NCI-H1417 (cell line): ENCODE data around the gene IMMT.
"Not testable (repeated sequence)": the region's sequence is repeated elsewhere in the genome, so short reads cannot be mapped to it uniquely, and the experiment has no call there.

Source experiments
- DNase-seq, 3 experiments: peaks; one replicate each; lab custom pipeline; 2025; lab: John Stamatoyannopoulos, UW

Gene IMMT

GRCh38 chr2:86226070-86226469 lies 30.8 kb upstream of the IMMT start:
- no peak for DNase-seq

DNA sequence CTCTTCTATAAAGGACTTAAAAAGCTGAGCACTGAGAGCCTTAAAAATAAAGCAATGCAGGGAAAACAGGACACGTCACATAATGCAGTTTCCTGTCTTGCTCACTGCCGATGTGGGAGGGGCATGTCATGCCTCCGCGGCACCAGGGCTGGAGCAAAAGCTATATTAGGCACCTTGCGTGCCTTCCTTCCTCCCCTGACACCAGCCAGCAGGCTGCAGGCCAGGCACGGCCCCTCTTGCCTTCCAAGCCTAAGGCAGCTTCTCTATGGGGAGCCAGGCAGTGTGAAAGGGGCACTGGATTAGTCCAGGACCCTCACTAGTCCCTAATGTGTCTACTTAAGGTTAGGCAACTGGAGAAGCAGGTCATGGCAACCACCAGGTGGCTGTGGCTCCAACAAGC lies 30.3 kb upstream of the IMMT start:
- no peak for DNase-seq

- no peak for DNase-seq
Measured at GRCh38 chr2:86224645-86225355, 29.5 kb upstream of the IMMT start.

GRCh38 chr2:86223927-86224560 lies 28.8 kb upstream of the IMMT start:
- DNase-seq: no peak

DNA sequence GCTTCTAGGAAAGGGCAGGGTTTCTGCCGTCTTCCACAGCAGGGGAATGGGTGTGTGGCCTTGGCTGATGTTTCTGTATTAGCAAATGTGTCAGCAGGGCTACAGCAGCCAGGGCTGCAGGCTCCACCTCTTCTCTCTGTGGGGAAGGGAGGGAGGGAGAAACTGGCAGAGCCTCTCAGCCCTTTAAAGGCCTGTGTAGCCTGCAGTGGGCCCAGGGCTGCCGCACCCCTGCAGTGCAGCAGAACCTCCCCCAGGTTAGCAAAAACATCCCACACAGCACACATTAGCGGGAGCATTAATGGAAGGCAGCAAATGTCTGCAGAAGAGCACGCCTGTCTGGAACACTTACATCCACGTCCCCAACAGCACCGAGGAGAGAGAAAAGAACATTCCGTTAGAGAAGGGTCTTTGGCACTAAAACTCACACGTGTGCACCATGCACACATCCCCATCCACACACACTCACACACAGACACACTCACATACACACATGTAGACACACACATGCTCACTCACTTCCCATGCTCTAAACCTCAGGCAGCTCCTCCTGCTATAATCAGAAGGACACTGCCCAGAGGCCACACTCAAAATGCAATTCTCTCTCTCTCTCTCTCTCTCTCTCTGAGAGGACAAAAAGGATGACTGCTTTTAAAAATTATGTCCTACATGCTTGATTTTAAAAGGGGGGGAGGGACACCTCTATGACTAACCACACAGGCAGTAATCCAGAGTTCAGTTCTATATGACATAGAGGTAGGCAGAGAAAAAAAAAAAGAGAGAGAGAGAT lies 28.1 kb upstream of the IMMT start:
- DNase-seq: no peak

DNA sequence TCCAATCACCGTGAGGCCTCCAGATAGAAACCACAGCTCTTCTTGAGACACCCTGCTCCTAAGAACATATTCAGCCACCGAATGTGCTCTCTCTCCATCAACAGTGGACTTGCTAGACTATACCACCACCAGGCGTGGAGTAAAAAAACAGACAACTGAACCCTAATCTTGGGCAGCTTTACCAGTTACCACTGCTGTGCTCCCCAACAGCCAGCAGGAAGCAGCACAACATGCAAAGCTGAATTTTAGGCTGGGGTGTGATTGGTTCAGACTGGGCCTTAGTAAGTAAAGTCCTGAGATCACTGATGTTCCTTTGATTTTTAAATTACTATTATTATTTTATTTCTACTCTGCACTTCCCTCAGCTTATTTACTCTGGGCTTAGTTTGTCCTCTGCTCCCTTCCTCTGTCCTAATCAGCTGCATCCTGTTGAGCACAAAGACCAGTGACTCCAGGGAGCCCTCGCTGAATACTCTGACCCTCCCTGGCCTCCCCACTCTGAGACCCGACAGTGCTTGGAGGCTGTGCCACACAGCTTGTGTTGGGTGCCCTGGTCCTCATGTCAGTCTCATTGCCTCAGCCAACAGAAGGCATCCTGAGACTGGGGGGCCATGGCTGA lies 25.9 kb upstream of the IMMT start:
- peak; percentile 17 to 53 (median 40) for DNase-seq

GRCh38 chr2:86219896-86220295 lies 24.6 kb upstream of the IMMT start:
- DNase-seq: no peak

DNA sequence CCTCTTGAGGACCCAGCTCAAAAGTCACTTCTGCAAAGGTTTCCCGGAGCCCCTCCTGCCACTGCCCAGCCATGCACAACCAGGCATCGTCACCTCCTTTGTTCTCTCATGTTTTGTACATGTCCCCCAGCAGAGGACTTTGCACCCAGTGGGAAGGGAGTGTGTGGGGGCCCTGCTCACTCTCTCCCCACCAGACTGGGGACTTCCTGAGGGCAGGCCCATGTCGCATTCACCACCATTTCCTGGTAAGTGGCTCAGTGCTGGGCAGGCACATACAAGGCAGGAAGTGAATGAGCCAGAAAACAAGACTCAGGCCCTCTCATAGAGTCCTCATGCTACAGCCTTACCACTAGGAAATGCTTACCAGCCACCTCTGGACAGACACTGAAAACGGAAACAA lies 22.9 kb upstream of the IMMT start:
- DNase-seq: no peak

GRCh38 chr2:86216575-86217555 lies 21.6 kb upstream of the IMMT start:
- DNase-seq: peak in 1 of 3 experiments; percentile 37

DNA sequence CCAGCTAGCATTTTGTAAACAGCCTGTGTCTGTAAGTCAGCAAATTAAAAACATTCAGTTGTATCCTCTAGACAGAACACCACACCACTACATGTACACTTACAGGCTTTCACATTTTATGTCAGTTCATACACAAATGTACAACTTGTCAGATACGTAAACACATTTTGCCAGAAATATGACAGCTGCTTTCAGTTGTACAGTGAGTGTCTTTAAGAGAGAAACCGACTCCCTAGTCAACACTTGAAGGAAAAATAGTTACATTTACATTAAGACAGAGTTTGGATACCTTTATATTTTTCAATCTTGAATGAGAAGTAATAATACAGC lies 19.2 kb upstream of the IMMT start:
- DNase-seq: no peak

GRCh38 chr2:86213699-86214502 lies 18.6 kb upstream of the IMMT start:
- no peak for DNase-seq

DNA sequence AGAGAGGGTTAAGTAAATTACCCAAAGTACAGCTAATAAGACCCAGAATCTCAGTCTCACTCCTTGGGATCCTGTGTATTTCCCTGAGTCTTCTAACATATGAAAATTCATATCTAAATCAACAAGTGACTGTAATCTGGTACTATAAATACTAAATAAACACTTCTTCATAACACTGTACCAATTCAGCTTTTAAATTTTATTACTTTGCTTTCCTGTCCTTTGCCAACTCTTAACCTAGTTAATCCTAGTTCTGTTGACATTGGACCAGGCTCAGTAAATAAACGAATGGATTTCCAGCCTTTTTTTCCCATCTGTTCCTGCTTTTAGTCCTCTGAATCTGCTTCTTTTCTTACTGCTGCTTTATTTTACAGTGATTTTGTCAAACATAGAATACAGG lies 17.8 kb upstream of the IMMT start:
- no peak for DNase-seq

DNA sequence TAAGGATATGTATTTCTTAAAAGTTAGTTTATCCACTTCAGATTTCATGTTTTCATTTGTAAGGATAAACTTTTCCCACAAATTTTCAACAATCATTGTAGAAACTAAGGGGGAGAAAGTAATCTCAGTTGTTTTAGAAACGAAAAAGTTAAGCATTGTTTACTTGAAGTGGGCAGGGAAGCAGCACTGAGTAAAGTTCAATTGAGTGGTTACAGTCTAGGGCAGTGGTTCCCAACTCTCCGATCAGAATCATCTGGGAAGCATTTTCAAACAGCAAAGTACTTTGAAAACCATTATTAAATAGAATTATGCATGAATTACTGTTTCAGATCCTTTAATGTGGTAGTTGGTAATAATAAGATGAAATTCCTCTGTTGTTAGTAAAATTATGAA lies 16.5 kb upstream of the IMMT start:
- DNase-seq: no peak

GRCh38 chr2:86211033-86211795 lies 16.0 kb upstream of the IMMT start:
- no peak for DNase-seq

- no peak for DNase-seq
Measured at GRCh38 chr2:86204458-86204857, 9.2 kb upstream of the IMMT start.

DNA sequence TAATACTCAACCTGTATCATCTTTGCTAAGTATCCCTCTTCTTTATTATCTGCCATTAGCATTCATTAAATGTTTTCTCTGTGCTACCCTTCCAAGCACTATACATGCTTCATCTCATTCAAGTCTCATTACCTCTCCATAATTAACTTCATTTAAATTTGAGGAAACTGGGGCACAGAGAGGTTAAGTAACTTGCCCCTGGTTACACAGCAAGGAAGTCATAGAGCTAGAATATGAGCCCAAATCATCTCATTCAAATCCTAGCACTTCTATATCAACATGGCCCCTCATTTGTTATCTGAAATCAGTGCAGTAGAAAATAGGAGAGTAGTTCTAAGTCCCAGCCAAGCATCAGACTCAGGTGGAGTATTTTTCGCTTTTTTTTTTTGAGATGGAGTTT lies 8.4 kb upstream of the IMMT start:
- DNase-seq: no peak

DNA sequence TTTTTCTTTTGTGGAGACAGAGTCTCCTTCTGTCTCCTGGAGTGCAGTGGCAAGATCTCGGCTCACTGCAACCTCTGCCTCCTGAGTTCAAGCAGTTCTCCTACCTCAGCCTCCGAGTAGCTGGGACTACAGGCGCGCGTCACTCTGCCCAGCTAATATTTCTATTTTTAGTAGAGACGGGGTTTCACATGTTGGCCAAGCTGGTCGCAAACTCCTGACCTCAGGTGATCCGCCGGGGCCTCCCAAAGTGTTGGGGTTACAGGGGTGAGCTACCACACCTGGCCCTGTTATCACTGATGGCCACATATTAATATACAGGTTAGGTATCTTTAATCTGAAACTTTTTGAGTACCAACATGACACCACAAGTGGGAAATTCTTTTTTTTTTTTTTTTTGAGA lies 7.4 kb upstream of the IMMT start:
- DNase-seq: no peak

GRCh38 chr2:86202336-86202692 lies 7.1 kb upstream of the IMMT start:
- no peak for DNase-seq

DNA sequence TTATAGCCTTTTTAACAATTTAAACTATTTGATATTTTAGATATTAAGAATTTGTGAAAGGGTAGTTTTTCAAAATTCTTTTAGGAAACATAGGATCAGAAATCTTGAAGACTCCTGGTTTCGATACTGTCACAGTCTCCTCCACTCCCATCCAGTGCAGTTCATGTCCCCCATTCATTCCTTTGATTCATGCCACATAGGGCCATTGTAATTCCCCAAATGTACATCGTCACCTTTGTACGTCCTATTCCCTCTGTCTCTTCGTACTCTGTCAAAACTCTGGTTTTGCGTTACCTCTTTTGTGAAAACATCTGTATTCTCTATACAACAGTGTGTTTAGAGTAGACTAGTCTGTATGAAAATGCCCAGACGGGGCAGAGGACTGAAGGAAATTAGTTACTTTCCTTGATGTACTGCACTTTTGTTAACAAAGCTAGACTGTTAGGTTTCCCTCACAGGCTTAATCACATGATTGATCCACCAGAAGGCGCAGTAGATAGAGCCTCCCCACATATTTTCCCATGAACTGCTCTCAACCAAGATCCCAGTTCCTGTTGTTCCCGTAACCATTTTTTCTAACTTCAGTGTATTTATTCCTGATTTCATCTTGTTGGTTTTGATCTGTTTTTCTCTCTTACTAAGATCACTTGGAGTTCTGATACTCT lies 6.5 kb upstream of the IMMT start:
- DNase-seq: no peak

DNA sequence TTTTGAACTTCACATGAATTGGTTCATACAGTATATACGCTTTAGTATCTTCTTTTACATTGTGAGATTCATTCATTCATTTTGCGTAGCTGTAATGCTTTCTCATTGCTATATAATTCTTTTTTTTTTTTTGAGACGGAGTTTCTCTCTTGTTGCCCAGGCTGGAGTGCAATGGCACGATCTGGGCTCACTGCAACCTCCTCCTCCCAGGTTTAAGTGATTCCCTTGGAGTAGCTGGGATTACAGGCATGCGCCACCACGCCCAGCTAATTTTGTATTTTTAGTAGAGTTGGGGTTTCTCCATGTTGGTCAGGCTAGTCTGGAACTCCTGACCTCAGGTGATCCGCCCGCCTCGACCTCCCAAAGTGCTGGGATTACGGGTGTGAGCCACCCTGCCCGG lies 5.3 kb upstream of the IMMT start:
- DNase-seq: not testable (repeated sequence)
